SHP77 treated with DMSO at 0.1 percent for 48 hours (cell line): ENCODE results near the gene SUPT6H.

Source experiments
- DNase-seq: peaks from one replicate; lab custom pipeline; 2025; lab: John Stamatoyannopoulos, UW

Gene SUPT6H

DNA sequence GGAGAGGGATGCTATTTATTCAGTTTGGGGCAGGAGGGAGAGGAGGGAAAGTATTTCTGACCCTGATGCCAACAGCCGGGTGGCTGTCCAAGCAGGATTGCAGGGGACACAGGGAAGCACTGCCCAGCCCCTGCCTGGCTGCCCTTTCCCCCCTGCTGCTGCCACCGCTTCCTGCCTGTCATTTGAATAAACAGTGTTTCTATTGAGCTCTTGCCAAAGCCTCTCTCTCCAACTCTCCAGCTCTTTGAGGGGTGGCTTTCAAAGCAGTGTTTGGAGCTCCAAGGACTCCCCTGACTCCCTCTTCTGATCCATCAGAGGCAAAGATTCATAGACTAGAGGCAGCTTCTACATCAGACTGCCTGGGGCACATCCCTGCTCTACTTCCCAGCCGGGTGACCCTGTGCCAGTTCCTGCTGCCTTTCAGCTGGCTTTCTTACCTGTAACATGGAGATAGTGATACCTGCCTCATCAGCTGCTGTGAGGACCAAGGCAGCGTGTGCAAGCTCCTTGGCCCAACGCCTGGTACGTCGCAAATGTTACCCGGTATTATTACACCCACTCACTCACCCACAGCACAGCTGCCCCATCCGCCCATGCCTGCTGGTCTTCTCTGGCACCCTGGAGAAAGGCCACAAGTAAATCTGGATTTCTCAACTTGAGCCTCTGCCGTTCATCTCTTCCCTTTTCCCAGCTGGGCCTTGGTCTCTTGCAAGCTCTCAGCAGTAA lies 40.2 kb downstream of the SUPT6H start:
- no peak for DNase-seq

DNA sequence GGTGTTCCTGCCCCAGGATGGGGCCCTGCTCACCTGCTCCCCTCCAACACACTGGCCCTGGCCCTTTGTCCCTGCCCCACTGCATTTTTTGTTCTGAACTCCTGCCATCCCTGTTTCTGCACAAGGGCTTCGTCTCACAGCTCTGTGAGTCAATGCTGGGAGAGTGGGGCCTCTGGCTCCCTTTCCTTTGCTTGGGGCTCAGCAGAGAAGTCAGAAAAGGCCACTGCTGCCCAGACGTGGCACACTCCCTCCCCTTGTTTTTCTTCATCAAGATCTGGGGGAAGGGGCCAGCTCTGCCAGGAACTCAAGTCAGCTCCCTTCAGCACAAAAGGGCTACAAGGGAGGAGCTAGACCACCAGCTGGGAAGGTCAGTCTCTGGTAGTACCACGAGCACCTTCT lies 40.7 kb downstream of the SUPT6H start:
- no peak for DNase-seq

DNA sequence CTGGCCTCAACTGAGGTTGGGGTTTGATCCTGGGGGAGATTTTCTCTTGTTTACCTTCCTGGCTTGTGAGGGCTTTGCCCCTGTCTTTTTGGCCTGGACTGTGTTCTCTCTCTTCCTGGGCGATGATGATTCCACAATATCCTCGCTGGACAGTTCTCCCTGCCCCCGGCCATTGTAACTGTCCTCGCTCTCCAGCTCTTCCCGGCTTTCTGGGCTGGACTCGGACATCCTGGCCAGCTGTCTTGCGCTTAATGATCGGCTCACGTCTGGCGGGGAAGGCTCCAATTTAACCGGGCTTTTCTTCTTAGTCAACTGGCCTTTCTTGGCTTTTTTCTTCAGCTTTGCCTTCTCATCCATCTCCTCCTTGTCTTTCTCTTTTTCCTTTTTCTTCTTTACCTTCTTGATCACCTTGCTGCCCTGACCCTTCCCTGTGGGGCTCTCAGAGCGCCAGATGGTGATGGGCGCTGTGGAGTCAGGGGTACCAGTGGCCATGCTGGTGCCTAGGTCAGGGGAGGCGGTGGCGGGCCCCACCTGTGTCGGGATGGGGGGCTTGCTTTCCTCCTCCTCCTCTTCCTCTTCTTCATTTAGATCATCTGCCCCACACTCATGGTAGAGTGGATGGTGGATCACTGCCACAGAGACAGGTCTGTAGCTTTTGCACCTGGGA lies 41.7 kb downstream of the SUPT6H start:
- no peak for DNase-seq

DNA sequence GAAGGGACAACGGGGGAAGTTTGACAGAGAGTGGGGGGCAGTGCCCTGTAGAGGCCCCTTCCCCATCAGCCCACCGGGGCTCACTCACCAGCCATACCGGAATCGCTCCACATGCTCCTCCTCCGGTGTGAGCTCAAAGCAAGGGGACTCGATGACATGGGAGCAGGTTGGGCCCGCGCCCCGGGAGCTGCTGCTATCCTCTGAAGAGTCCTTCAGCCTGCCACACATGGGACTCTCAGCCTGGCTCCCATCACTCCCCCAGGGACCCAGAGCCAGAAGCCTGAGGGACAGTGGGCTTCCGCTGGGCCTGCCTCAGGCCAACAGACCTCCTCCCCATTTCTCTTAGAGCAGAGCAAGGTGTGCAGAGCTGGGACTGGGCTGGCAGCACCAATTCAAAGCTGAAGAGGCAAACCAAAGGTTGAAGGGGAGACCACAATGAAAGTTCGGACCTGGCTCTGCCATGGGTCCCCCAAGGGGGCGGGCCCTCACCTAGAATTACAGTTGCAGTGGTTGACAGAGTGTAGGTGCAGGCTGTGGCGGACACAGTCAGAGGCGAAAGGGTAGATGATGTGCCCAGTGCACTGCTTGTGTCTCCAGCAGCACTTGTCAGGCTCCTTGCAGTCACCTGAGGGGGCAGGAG lies 42.3 kb downstream of the SUPT6H start:
- no peak for DNase-seq

DNA sequence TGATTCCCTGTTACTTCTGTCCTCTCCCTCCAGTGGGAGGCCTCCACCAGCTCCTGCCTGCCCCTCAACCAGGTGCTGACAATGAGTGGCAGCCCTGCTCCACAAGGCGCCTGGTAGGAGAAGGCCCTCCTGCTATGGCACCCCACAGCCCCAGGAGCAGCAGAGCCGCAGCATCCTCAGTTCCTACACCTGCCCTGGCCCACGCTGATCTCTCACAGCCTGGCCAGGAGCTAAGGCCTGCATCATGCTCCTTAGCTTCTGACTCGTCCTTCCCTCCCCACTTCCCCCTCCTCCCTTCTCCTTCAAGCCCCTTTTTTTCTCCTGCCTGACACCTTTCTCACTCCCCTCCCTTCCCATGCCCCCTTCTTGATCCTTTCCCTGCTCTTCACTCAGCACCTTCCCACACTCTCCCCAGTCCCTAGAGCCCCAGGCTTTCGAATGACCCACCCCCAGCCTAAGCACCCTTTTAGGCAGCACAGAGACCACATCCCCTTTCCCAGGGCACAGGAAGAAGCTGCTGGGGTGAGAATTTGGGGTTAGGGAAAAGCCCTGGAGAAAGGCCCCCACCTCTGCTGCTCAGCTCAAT lies 43.2 kb downstream of the SUPT6H start:
- DNase-seq = no peak

DNA sequence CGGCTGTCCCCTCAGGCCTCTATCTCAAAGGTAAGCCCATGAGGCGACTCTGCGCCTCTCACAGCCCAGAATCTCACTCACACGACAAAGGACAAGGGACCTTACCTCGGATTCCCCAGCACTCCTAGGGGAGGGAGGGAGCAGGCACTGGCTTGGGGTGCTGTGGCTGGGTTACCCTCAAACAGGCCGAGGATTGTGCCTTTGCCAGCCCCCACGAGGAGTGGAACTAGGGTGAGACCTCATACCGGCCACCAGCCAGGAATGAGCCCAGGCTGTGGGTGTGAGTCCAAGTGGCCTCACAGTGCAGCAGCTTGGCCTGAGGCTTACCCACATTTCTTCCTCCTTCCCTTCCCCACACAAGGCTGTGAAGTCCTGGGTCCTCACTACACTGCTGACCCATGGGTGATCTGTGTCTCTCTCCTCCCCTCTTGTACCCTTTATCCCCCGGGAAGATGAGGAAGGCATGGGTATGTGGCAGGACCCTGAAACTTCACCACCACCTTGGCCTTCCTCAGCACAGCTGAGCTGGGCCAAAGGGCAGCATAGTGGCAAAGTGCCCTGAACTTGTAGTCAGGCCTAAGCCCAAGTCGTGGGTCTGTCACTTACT lies 43.8 kb downstream of the SUPT6H start:
- DNase-seq = no peak

DNA sequence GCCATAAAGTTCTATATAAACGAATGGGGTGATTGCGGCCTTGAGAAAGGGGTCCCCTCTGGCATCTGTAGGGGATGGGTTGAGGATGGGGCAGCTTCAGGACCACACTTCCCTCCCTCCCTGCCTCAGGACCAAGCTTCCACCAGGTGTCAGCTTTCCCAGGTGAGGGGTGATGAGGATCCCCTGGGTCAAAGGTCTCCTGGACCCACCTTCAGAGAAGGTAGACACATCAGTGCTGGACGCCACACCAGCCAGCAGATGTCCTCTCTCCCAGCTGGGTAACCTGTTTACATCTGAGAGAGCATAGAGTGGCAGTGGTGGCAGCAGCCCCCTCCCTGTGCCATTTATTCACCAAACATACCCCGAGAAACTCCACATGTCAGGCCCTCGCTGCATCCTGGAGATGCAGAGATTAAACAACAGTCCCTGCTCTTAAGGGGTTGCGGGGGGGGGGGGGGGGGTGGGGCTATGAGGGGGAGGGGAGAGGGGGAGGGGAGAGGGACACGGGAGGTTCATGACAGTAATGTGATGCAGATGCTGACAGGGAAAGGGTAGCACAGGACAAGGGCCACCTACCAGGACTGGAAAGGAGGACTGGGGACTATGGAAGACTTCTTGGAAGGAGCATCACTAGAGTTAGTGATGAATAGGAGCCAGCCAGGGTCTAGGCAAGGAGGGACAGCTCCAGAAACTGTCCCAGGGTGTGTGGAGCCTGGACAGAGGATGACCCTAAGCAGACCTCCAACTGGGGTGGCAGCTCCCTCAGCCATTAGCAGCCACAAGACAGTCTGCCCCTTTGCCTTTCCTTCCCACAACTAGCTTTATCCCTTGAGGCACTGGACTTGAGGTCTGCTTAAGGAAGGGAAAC lies 44.7 kb downstream of the SUPT6H start:
- no peak for DNase-seq

DNA sequence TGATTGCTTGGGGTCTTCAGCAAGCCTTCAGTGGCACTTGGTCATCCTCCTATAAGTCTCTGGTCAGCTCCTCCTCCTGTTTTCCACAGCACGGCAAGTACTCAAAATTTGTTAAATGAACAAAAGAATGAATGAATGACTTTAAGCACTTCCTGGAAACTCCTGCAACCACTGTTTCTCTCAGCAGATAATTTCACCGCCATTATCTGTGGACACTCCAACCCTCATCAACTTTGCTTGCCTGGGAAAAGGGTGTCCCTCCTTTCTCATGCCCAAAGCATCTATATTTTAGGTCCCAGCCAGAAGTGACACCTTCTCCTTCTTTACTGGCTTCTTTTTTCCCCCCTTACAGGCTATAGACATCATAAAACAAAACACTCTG lies 45.3 kb downstream of the SUPT6H start:
- no peak for DNase-seq

DNA sequence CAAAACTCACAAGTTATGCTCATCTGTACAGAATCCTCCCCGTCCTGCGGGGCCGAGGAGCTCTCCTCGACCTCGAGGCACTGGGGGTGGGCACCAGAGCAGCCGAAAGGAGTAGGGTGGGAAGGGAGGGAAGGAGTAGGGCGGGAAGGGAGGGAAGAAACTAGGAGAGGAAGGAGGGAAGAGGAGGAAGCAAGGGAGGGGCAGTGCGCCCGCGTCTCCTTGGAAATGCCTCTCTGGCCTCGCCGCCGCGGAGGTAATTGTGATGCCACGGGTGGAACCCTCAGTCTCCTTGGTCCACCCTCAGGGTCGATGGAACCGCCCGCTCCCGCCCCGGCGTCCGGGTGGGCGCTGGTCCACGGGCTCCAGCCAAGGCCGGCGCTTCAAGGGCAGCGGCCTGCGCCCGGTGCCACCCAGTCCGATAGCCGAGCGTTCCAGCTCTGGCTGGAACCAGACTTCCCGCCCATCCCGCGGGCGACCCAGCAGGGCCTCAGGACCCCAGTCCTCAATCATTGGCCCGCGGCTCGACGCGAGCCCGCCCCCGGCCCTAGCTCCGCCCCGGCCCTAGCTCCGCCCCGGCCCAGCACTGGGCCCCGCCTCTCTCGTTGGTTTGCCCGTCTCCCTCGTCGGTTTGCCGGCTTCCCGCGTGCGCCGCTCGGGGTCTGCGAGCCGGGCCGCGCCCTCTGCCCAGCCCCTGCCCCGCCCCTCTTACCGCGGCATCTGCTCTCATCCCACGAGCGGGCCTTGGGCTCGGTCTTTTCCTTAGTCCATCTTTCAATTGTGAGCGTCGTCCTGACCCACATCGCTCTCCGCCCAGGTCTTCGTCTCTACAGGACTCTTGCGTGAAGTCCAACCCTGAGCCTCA lies 49.1 kb downstream of the SUPT6H start:
- DNase-seq = peak; percentile 87

DNA sequence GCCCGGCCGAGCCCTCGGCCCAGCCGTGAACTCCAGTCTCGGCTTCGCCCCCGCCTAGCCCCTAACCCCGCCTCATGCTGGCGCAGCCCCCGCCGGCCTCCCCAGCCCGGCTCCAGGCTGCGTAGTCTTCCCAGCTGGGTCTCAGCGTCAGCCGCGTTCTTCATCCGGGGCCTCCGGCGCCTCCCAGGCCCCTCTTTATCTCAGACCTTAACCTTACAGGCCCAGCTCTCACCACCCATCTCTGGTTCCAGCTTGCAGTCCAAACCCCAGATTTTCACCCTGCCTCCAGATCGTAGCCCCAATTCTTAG lies 49.7 kb downstream of the SUPT6H start, which contains the start of gene PROCA1:
Gene PROCA1, minus strand, starts transcription at position 166 of the 309 bp plus-strand sequence. CDS start 228 bp downstream, outside the sequence.
- no peak for DNase-seq

DNA sequence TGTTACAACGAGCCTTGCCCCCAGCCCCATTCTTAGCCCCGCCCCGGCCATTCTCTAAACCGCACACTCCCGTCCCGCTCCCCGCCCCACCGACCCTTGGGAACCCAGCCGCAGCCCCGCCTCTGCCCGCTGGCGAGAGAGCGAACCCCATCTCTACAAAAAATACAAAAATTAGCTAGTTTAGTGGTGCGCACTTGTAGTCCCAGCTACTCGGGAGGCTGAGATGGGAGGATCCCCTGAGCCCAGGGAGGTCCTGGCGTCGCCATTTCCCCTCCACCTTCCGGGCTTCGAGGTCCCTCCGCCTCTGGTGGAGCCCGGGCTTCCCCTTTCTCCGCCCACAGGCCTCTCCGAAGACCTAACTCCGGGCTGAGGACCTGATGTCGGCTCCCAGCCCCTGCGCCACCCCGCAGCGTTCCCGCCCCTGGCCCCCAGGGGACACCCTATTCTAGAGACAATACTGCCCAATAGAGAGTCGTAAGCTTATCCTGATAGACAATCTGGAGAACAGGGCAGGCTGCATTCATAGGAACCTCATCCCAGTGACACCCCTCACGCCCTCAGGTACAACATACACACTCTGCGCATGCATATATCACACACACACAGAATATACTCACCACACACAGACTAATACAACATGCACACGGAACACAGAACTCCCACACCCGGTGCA lies 50.2 kb downstream of the SUPT6H start:
- DNase-seq = no peak

DNA sequence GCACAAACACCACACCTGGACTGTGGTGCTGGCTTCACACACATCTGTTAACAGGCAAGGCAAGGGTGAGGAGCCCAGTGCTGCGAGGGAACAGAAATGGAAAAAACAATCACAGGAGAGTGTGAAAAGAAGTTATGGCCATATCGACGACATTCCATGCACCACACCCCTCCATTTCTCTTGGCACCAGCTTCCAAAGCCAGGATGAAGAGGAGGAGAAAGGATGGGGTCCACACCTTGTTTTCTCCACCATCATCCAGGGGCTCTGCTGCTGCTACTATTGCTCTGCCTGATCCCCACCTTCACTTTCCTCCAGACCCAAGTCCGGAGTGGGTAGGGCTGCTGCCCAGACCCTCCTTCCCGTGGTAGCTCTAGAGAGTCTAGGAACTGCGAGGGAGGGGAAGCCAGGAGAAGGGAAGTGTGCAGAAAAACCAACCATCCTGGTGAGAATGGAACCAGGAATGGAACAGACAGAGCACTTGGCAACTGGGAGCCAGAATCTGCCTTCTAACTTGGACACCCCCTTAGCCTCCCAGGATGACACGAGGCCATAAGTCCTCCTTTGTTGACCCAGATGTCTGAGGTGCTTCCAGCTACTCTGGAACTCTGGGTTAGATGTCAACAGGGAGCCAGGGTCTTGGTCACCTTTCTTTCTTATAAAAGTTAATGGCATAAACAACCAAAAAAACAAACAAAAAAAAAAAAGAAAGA lies 50.9 kb downstream of the SUPT6H start:
- DNase-seq = no peak

DNA sequence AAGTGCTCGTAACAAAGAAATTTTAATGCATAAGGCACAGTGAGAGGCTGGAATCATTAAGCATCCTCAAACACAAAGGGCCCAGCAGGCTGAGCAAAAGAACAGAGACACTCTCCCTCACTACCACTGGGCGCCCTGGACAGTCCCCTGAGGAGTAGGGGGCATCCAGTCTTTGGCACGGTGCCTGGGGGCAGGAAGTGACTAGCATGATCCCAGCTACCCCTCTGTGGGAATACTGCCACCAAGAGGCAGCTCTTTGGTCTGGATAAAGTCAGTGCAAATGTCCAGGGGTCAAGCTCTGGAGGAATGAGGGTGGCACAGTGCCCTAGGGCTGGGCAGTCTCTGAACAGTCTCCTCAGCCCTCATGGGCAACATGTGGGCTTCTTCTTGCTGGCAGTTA lies 52.3 kb downstream of the SUPT6H start:
- DNase-seq = no peak

DNA sequence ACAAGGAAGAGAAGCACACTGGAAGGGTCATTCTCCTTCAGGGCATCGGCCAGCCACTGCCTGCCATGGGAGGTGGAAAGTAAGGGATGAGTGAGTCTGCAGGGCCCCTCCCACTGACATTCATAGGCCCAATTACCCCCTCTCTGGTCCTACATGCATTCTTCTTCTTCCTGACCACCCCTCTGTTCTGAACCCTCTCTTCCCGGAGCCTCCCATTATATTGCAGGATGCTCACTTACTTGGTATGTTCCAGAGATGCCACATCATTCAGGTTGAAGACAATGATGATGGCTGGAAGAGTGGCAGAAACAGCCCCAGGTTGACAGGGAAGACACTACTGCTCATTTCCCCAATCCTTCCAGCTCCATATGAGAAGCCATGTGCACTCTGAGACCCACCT lies 53.2 kb downstream of the SUPT6H start:
- DNase-seq = no peak

DNA sequence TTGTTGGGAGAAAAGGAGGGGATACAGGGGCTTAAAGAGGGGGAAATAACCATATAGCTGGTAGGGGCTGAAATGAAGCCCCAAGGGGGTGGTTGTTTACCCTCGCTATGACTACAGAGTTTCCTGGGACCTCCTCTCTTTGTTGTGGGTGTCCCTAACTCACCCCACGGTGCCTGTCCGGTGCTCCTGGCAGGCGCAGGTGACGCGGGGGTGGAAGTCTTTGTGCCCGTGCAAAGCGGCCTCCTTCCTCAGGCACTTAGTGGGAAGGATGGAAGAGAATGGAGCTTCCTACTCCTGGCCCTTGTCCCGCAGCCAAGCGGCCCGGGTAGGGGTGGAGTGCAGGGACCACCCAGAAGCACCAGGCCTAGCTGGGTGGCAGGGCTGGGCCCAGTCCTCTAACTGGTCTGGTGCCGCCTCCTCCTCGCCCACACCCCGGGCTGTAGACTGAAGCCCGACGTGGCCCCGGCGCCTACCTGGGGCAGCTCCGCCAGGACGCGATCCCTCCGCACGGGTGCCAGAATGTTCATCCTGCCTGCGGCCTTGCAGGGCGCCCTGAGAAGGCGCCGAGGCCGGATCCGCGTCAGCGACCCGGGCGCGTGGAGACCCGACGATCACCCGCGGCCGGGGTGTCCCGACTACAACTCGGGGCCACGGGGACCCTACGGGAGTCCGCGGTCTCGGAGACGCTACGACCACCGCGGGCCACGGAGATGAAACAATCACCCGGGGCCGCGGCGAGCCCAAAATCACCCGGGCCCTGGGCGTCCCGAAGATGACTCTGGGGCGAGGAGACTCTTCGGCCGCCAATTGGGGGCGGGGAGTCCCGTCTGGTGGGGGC lies 55.0 kb downstream of the SUPT6H start:
- no peak for DNase-seq

DNA sequence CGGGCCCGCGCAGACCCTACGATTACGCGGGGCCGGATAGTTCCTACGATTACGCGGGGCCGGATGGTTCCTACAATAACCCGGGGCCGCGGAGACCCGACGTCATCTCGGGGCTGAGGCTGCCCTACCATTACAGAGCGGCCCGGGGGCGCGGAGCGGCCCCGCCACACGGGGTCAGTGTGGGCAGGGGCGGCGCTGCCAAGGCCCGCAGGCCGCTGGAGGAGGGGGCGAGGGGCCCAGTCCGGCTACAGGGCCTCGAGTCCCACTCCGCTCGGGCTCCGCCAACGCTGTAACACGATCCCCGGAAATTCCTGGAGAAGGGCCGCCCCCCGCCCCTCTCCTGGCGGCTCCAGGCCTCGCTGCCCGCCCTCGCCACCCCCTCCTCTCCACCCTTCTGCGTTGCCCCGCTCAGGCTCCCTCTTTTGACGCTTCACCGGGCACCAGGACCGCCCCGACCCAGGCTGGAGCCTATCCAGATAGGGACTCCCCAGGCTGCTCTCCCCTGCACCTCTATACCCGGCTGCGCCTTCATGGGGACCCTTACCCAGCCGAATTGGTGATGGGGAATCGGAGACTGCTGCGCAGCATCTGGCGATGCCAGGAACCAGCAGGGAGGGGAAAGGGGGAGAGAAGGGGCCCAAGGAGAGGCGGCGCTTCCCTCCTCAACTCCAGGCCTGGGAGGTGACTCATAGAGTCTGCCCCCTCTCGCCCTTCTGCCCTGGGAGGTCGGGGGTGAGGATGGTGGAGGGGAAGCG lies 55.8 kb downstream of the SUPT6H start, which contains the start of gene RAB34:
Gene RAB34, minus strand, starts transcription at position 291 of the 755 bp plus-strand sequence. CDS start 602 bp downstream, outside the sequence.
- DNase-seq = no peak

DNA sequence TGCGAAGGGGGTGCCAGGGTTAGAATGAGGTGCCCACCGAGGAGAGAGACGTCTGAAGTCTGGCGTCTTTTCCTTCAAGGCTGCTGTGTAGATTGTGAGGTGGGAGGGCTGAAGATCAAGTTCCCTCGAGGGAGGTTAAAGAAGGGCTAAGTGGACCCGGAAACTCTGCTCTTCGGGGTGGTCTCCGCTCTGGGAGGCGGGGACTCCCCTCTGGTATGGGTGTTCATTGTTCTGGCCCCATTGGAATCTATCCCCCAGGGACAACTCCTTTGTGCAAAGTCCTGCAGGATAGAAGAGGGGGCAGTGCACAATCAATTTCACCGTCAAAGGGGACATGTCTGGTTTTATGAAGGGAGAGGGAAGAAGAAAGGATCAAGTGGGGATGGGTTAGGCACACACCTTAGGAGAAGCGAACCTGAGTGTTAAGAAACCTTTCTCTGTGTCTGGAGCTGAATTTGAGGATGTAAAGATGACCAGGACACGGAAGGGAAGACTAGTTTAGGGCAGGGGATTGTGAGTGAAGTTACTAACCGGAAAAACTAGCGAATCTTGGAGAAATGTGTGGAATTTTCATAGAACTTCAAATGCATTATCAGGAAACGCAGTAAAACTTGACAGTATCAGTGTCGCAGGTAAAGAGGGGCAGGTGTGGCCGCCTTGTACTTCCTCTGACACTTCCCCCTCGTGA lies 56.5 kb downstream of the SUPT6H start:
- no peak for DNase-seq
